Adrenal gland (tissue), 12 donors: ENCODE data around the gene GSTCD. TPM values are rescaled to one million over a fixed set of nuclear protein-coding genes. Genes with fewer than 3 reads are reported as not detected.

Source experiments
- DNase-seq, 7 donors: peaks; one replicate each; pipeline ENCODE4 v3.0.0-alpha.2; 2019 to 2020
- H3K27ac ChIP-seq, 5 donors: fragments of 200-600 bp; sonication (generic) in 4 of 5; 1 replicate in 3 of 5; 2 replicates in 2 of 5; pipeline versions ENCODE4 v1.5.1 to v1.8.0; 2016 to 2020; ENCODE audit warnings: mild to moderate bottlenecking in 1 of 5
- H3K27me3 ChIP-seq: fragments of 200-600 bp; 2 replicates; pipeline ENCODE4 v1.8.0; 2021
- H3K36me3 ChIP-seq, 2 donors: fragments of 200-600 bp; replicated peaks in 1 of 2; 1 replicate in 1 of 2; 2 replicates in 1 of 2; pipeline versions ENCODE4 v1.5.1 to v1.8.0; 2018 to 2022
- H3K4me1 ChIP-seq, 2 donors: fragments of 200-600 bp; replicated peaks in 1 of 2; 1 replicate in 1 of 2; 2 replicates in 1 of 2; pipeline versions ENCODE4 v1.5.1 to v1.8.0; 2018 to 2021
- H3K4me3 ChIP-seq, 4 donors: fragments of 200-600 bp; sonication (generic) in 3 of 4; one replicate each; pipeline ENCODE4 v1.5.1; 2016 to 2018
- H3K9me3 ChIP-seq, 3 donors: fragments of 200-600 bp; sonication (generic) in 1 of 3; replicated peaks in 1 of 3; 1 replicate in 2 of 3; 2 replicates in 1 of 3; pipeline versions ENCODE4 v1.5.1 to v1.8.0; 2016 to 2021
- CTCF ChIP-seq, 6 experiments: fragments of 450-650 bp in 4 of 6; fragments of 200-600 bp in 2 of 6; sonication (generic) in 1 of 6; IDR thresholded peaks; 1 replicate in 5 of 6; 2 replicates in 1 of 6; pipeline versions ENCODE4 v1.5.1 to v1.8.0; 2016 to 2021; ENCODE audit warnings: antibody characterized with exemption in 6 of 6, mild to moderate bottlenecking in 2 of 6, moderate library complexity in 1 of 6
- POLR2A ChIP-seq, 2 donors: fragments of 450-650 bp; IDR thresholded peaks; one replicate each; pipeline ENCODE4 v1.6.1; 2017; ENCODE audit warnings: antibody characterized with exemption in 2 of 2, mild to moderate bottlenecking in 2 of 2, moderate library complexity in 1 of 2
- WGBS, 4 donors: extraction: QIAGEN DNeasy Blood & Tissue Kit in 2 of 4; methylation state at CpG; one replicate each; pipeline versions ENCODE4 v1.1.5 to v1.1.7; 2013 to 2017; 5-methylcytosine and 5-hydroxymethylcytosine counted together
- intact Hi-C, 2 donors: fragments of 100-400 bp; cut with DNase I; formaldehyde crosslinking; loops; one replicate each; pipeline versions ENCODE4 v1.14.1 to v1.15.0; 2022 to 2023
- polyA plus RNA-seq, 3 donors: library from polyadenylated mRNA; stranded (reverse); fragments of 200-250 nt in 2 of 3; fragments of 350-450 nt in 1 of 3; fragmentation: Illumina TruSeq in 1 of 3; extraction: RNeasy Lipid Tissue Mini Kit (QIAGEN cat#74804) in 1 of 3; gene quantifications; one replicate each; pipeline ENCODE4 v1.2.3, GENCODE V29; 2013 to 2014
- total RNA-seq, 9 donors: library from RNA; depleted of rRNA in 4 of 9; stranded (reverse); fragments of >200 nt in 4 of 9; fragments of 120-200 nt in 1 of 9; fragmentation: NEBNext Ultra II Directional in 1 of 9; extraction: Animal tissue kit (Norgen Biotek cat#: 25700) in 1 of 9; gene quantifications; one replicate each; pipeline versions ENCODE4 v1.1.0 to v1.2.4, GENCODE V29; 2013 to 2023
- donor health status: healthy with polysubstance abuse.
- donor health status: Bipolar disorder and iron deficiency.
- donor health status: DM: yes; HTN: yes; CAD: no.
- donor health status: DM: no; HTN: no; CAD: no.
- donor health status: DM: no; HTN: no; CAD: no.
- donor health status: DM: yes; HTN: yes; CAD: no.

Gene GSTCD
- total and polyA plus RNA-seq, 12 donors = 0.88 to 13.8 (median 6.7) TPM

GRCh38 chr4:105662935-105663675, 45.5 kb upstream of the GSTCD start:
- H3K36me3 ChIP-seq = no peaks in the 10 kb centered on the region
- no peak overlapping the region for H3K4me3 ChIP-seq
- DNase-seq = no peak
- 65 to 94% (median 91%) methylated on average over 2 of the region's 2 CpGs for WGBS, 4 donors
- no peak overlapping the region for H3K27ac ChIP-seq
- no peaks in the 10 kb centered on the region for H3K9me3 ChIP-seq
- H3K4me1 ChIP-seq = no peaks in the 10 kb centered on the region
- intact Hi-C loops = no loop called here
- no peak for TF ChIP-seq CTCF (IDR thresholded peaks at IDR 0.05)
- no peak for TF ChIP-seq POLR2A (IDR thresholded peaks at IDR 0.05)
- no peaks in the 10 kb centered on the region for H3K27me3 ChIP-seq

GRCh38 chr4:105666693-105667092, 41.9 kb upstream of the GSTCD start:
- Histone ChIP-seq H3K4me3 (no peak overlapping the region), H3K9me3 (no peaks in the 10 kb centered on the region), H3K36me3 (no peaks in the 10 kb centered on the region), H3K27ac (no peak overlapping the region), H3K27me3 (no peaks in the 10 kb centered on the region), H3K4me1 (no peaks in the 10 kb centered on the region)
- no peak for DNase-seq
- TF ChIP-seq CTCF (IDR thresholded peaks at IDR 0.05) (peak in 4 of 6 experiments; percentile 19 to 37 (median 32)), POLR2A (IDR thresholded peaks at IDR 0.05) (no peak)
- intact Hi-C loops = no loop called here
- WGBS, 4 donors = 48 to 52% (median 51%) methylated on average over 5 of the region's 5 CpGs

GRCh38 chr4:105670684-105671083, 37.9 kb upstream of the GSTCD start:
- intact Hi-C loops = no loop called here
- Histone ChIP-seq H3K27me3 (no peaks in the 10 kb centered on the region), H3K4me3 (no peak overlapping the region), H3K9me3 (no peaks in the 10 kb centered on the region), H3K27ac (no peak overlapping the region), H3K36me3 (no peaks in the 10 kb centered on the region), H3K4me1 (no peaks in the 10 kb centered on the region)
- no peak for DNase-seq
- TF ChIP-seq POLR2A (IDR thresholded peaks at IDR 0.05) (no peak), CTCF (IDR thresholded peaks at IDR 0.05) (no peak)

GRCh38 chr4:105671301-105671700, 37.3 kb upstream of the GSTCD start:
- 69 to 91% (median 79%) methylated on average over 2 of the region's 2 CpGs for WGBS, 4 donors
- Histone ChIP-seq H3K27me3 (no peaks in the 10 kb centered on the region), H3K9me3 (no peaks in the 10 kb centered on the region), H3K4me1 (no peaks in the 10 kb centered on the region), H3K36me3 (no peaks in the 10 kb centered on the region), H3K27ac (no peak overlapping the region), H3K4me3 (no peak overlapping the region)
- intact Hi-C loops = no loop called here
- no peak for TF ChIP-seq POLR2A (IDR thresholded peaks at IDR 0.05)
- DNase-seq = no peak

- no peak for DNase-seq
- Histone ChIP-seq H3K4me3 (no peak overlapping the region), H3K27ac (no peak overlapping the region), H3K36me3 (no peaks in the 10 kb centered on the region), H3K27me3 (no peaks in the 10 kb centered on the region), H3K9me3 (no peaks in the 10 kb centered on the region), H3K4me1 (no peaks in the 10 kb centered on the region)
- intact Hi-C loops = no loop called here
- TF ChIP-seq POLR2A (IDR thresholded peaks at IDR 0.05) = no peak
- TF ChIP-seq CTCF (IDR thresholded peaks at IDR 0.05) = no peak
- 80 to 85% (median 82%) methylated on average over 1 of the region's 1 CpG for WGBS, 4 donors
Measured at GRCh38 chr4:105674011-105674410, 34.6 kb upstream of the GSTCD start.
